Stomach (tissue), 9 donors: ENCODE data around the gene NCKIPSD. TPM values are rescaled to one million over a fixed set of nuclear protein-coding genes. Genes with fewer than 3 reads are reported as not detected.

Experiments used
- DNase-seq, 2 donors: peaks; one replicate each; pipeline versions ENCODE4 v3.0.0 to v3.0.0-alpha.2; 2013 to 2019
- H3K27ac ChIP-seq, 5 donors: fragments of 200-600 bp in 4 of 5; sonication (generic) in 4 of 5; one replicate each; pipeline ENCODE4 v1.5.1; 2013 to 2019; ENCODE audit warnings: mild to moderate bottlenecking in 1 of 5, moderate library complexity in 1 of 5
- H3K27me3 ChIP-seq, 3 donors: fragments of 200-600 bp; sonication (generic); one replicate each; pipeline ENCODE4 v1.5.1; 2017 to 2019; ENCODE audit warnings: mixed run types in 1 of 3
- H3K36me3 ChIP-seq, 4 donors: fragments of 200-600 bp; sonication (generic); 1 replicate in 3 of 4; 2 replicates in 1 of 4; pipeline ENCODE4 v1.5.1; 2016 to 2019
- H3K4me1 ChIP-seq, 4 donors: fragments of 200-600 bp; sonication (generic); one replicate each; pipeline ENCODE4 v1.5.1; 2016 to 2019
- H3K4me3 ChIP-seq, 4 donors: fragments of 200-600 bp; sonication (generic) in 3 of 4; one replicate each; pipeline ENCODE4 v1.5.1; 2016 to 2019; ENCODE audit warnings: mild to moderate bottlenecking in 1 of 4
- H3K9me3 ChIP-seq, 4 donors: fragments of 200-600 bp; sonication (generic); one replicate each; pipeline ENCODE4 v1.5.1; 2016 to 2019
- EP300 ChIP-seq: sonication (generic); formaldehyde crosslinking; IDR thresholded peaks from one replicate; pipeline ENCODE4 v1.6.1; 2017; ENCODE audit warnings: antibody characterized with exemption
- POLR2A ChIP-seq, 4 donors: fragments of 450-650 bp; IDR thresholded peaks; one replicate each; pipeline ENCODE4 v1.6.1; 2016; ENCODE audit warnings: antibody characterized with exemption in 4 of 4, control low read depth in 2 of 4, mild to moderate bottlenecking in 1 of 4, moderate library complexity in 1 of 4
- POLR2AphosphoS5 ChIP-seq, 3 donors: sonication (generic); formaldehyde crosslinking; IDR thresholded peaks; one replicate each; pipeline ENCODE4 v1.6.1; 2016; ENCODE audit warnings: antibody characterized with exemption in 3 of 3
- WGBS, 5 donors: extraction: QIAGEN DNeasy Blood & Tissue Kit in 3 of 5; methylation state at CpG; one replicate each; pipeline versions ENCODE4 v1.1.5 to v1.1.7; 2013 to 2018; 5-methylcytosine and 5-hydroxymethylcytosine counted together
- intact Hi-C: fragments of 100-400 bp; cut with DNase I; formaldehyde crosslinking; loops from one replicate; pipeline ENCODE4 v1.15.1; 2023; ENCODE audit warnings: low total_unique reads
- polyA plus RNA-seq, 3 donors: library from polyadenylated mRNA; stranded (reverse); fragments of 200-250 nt; gene quantifications; one replicate each; pipeline ENCODE4 v1.2.3, GENCODE V29; 2013
- total RNA-seq, 5 donors: library from RNA; depleted of rRNA; stranded (reverse); fragments of >200 nt; gene quantifications; one replicate each; pipeline versions ENCODE4 v1.1.0 to v1.2.3, GENCODE V29; 2014 to 2016
- TF ChIP-seq, protein P1 (sequence below), 7 experiments: fragments of 450-650 bp in 4 of 7; fragments of 200-600 bp in 3 of 7; sonication (generic) in 3 of 7; IDR thresholded peaks; one replicate each; pipeline ENCODE4 v1.5.1; 2016 to 2019; ENCODE audit warnings: antibody characterized with exemption in 7 of 7, control low read depth in 2 of 7, mild to moderate bottlenecking in 1 of 7
- donor health status: healthy with polysubstance abuse.
- donor health status: Bipolar disorder and iron deficiency.
- donor health status: healthy.

NCKIPSD gene
- total and polyA plus RNA-seq, 8 donors = 6.1 to 46.7 (median 17.4) TPM

DNA sequence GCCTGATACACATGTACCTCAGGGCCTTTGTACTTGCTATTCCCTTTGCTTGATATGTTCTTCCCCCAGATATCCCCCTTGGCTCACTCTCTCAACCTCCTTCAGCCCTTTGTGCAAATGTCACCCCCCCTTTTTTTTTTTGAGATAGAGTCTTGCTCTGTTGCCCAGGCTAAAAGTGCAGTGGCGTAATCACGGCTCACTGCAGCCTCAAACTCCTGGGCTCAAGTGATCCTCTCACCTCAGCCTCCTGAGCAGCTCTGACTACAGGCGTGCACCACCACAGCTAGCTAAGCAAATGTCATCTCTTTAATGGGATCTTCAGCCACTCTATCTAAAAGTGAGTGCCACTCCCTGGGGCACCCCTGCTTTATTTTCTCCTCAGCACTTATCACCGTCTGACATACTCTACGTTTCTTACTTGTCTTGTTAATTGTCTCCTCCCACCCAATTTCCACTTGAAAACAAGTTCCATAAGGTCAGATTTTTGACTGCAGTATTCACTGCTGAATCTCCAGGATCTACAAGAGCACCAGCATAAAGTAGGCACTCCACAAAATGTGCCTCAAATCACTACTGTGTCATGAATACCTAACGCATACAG is 16.7 kb upstream of the NCKIPSD start:
- Histone ChIP-seq H3K4me1 (peaks cover 6 to 69% (median 36%) of the 10 kb centered on the region in 4 donors), H3K4me3 (no peak overlapping the region), H3K36me3 (peaks cover 7 to 71% (median 66%) of the 10 kb centered on the region in 4 donors), H3K27ac (no peak overlapping the region), H3K9me3 (no peaks in the 10 kb centered on the region), H3K27me3 (no peaks in the 10 kb centered on the region)
- no peak for DNase-seq
- TF ChIP-seq EP300 (no peak), POLR2AphosphoS5 (IDR thresholded peaks at IDR 0.05) (no peak), POLR2A (IDR thresholded peaks at IDR 0.05) (no peak)
- TF ChIP-seq, protein P1, sequence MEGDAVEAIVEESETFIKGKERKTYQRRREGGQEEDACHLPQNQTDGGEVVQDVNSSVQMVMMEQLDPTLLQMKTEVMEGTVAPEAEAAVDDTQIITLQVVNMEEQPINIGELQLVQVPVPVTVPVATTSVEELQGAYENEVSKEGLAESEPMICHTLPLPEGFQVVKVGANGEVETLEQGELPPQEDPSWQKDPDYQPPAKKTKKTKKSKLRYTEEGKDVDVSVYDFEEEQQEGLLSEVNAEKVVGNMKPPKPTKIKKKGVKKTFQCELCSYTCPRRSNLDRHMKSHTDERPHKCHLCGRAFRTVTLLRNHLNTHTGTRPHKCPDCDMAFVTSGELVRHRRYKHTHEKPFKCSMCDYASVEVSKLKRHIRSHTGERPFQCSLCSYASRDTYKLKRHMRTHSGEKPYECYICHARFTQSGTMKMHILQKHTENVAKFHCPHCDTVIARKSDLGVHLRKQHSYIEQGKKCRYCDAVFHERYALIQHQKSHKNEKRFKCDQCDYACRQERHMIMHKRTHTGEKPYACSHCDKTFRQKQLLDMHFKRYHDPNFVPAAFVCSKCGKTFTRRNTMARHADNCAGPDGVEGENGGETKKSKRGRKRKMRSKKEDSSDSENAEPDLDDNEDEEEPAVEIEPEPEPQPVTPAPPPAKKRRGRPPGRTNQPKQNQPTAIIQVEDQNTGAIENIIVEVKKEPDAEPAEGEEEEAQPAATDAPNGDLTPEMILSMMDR (IDR thresholded peaks at IDR 0.05) = no peak
- intact Hi-C loops = no loop called here
- WGBS, 5 donors = 81 to 87% (median 84%) methylated on average over 6 of the region's 6 CpGs

DNA sequence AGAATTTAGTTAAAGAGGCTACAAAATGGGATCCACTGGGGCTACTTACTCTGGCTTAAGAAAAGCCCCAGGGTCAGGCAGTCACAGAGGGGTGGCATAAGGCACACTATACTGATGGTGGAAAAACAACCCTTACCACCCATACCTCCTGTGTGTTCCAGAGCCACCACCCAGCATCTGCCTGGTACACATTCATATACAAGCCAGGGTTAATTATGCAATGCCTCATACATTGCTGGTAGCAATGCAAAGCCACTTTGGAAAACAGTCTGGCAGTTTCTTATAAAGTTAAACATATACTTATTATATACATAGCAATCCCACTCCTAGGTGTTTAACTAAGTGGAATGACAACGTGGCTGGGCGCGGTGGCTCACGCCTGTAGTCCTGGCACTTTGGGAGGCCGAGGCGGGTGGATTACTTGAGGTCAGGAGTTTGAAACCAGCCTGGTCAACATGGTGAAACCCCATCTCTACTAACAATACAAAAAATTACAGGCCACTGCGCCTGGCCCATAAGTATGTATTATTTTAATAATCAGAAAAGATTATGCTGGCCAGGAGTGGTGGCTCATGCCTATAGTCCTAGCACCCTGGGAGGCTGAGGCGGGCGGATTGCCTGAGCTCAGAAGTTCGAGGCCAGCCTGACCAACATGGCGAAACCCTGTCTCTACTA is 15.2 kb upstream of the NCKIPSD start:
- DNase-seq = no peak
- Histone ChIP-seq H3K4me1 (peaks cover 14 to 82% (median 37%) of the 10 kb centered on the region in 4 donors), H3K27ac (no peak overlapping the region), H3K27me3 (no peaks in the 10 kb centered on the region), H3K9me3 (no peaks in the 10 kb centered on the region), H3K36me3 (peaks cover 3 to 61% (median 51%) of the 10 kb centered on the region in 4 donors), H3K4me3 (no peak overlapping the region)
- intact Hi-C loops = no loop called here
- WGBS, 5 donors = 84 to 91% (median 86%) methylated on average over 11 of the region's 11 CpGs
- TF ChIP-seq POLR2AphosphoS5 (IDR thresholded peaks at IDR 0.05) = no peak
- TF ChIP-seq EP300 = no peak
- TF ChIP-seq, protein P1 (IDR thresholded peaks at IDR 0.05) = no peak
- no peak for TF ChIP-seq POLR2A (IDR thresholded peaks at IDR 0.05)

DNA sequence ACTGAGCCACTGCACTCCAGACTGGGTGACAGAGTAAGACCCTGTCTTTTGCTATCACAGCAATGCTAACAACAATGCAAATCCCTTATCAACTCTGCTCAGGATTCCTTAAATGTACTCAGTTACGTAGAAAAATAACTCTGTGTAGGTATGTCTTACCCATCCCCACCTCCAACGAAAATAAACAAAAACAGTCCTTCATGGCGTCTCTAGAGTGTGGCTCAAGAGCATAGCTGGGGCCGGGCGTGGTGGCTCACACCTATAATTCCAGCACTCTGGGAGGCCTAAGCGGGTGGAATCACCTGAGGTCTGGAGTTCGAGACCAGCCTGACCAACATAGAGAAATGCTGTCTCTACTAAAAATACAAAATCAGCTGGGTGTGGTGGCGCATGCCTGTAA is 13.2 kb upstream of the NCKIPSD start:
- H3K4me1 ChIP-seq = peaks cover 31 to 84% (median 54%) of the 10 kb centered on the region in 4 donors
- WGBS, 5 donors = 94 to 95% (median 94%) methylated on average over 8 of the region's 8 CpGs
- peaks cover 10 to 63% (median 55%) of the 10 kb centered on the region in 4 donors for H3K36me3 ChIP-seq
- intact Hi-C loops = no loop called here
- DNase-seq = no peak
- no peak for TF ChIP-seq POLR2AphosphoS5 (IDR thresholded peaks at IDR 0.05)
- no peak for TF ChIP-seq EP300
- TF ChIP-seq, protein P1 (IDR thresholded peaks at IDR 0.05) = no peak
- no peak for TF ChIP-seq POLR2A (IDR thresholded peaks at IDR 0.05)
- H3K27me3 ChIP-seq = no peaks in the 10 kb centered on the region
- no peak overlapping the region for H3K4me3 ChIP-seq
- H3K27ac ChIP-seq = no peak overlapping the region
- H3K9me3 ChIP-seq = no peaks in the 10 kb centered on the region

DNA sequence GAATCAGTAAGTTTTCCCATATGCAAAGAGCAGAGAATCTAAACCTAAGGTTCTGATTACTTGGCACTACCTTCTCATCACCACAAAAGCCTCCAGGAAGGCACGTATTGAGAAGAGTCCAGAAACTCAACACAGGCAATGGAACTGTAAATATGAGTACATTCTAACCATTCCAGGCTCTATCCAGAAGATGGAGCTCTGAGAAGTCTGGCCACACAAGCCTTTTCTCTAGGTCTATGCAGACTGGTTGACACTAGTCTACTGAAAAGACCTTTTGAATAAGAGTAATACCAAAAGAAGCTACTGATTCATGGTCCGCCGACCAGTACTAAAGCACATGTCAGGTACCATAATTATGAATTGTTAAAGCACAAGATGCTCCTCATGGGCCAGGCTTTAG is 12.2 kb upstream of the NCKIPSD start:
- Histone ChIP-seq H3K27me3 (no peaks in the 10 kb centered on the region), H3K27ac (no peak overlapping the region), H3K4me3 (no peak overlapping the region), H3K36me3 (peaks cover 18 to 73% (median 64%) of the 10 kb centered on the region in 4 donors), H3K4me1 (peaks cover 29 to 84% (median 54%) of the 10 kb centered on the region in 4 donors), H3K9me3 (no peaks in the 10 kb centered on the region)
- intact Hi-C loops = no loop called here
- TF ChIP-seq, protein P1 (IDR thresholded peaks at IDR 0.05) = no peak
- TF ChIP-seq POLR2AphosphoS5 (IDR thresholded peaks at IDR 0.05) (no peak), EP300 (no peak), POLR2A (IDR thresholded peaks at IDR 0.05) (no peak)
- 75 to 84% (median 81%) methylated on average over 3 of the region's 3 CpGs for WGBS, 5 donors
- DNase-seq = no peak
